GM12878 (cell line): Measurements from ENCODE around the gene CNKSR3. TPM values are rescaled to one million over a fixed set of nuclear protein-coding genes. Genes with fewer than 3 reads are reported as not detected.

Source experiments
- ATAC-seq: fragments of 200-7000 bp; cut with Tn5 transposase; 3 replicates; pipeline ENCODE4 v1.9.1; 2020; ENCODE audit warnings: mild to moderate bottlenecking, moderate library complexity
- BruUV-seq: library from RNA; stranded (reverse); fragments of 400-500 nt; replicated peaks from 2 replicates; lab custom pipeline; 2021; lab: Mats Ljungman, UMichigan
- CTCF ChIA-PET: fragments of 300-600 bp; sonication (Branson Sonifier 250); formaldehyde crosslinking; extraction: SDS; loops from one replicate; lab custom pipeline; 2021; ENCODE audit warnings: inconsistent platforms; lab: Yijun Ruan, JAX
- POLR2A ChIA-PET: fragments of 350-600 bp; formaldehyde crosslinking; extraction: SDS; loops from one replicate; lab custom pipeline; 2021; ENCODE audit warnings: inconsistent platforms; lab: Charles Lee
- RAD21 ChIA-PET: fragments of 300-600 bp; sonication (Branson Sonifier 250); formaldehyde crosslinking; loops from one replicate; lab custom pipeline; 2023; ENCODE audit warnings: antibody characterized with exemption; ENCODE audit not compliant: unreplicated experiment; lab: Charles Lee
- SMC1A ChIA-PET: fragments of 300-600 bp; sonication (Branson Sonifier 250); formaldehyde crosslinking; loops from one replicate; lab custom pipeline; 2023; ENCODE audit not compliant: unreplicated experiment, uncharacterized antibody; lab: Charles Lee
- DNase-seq: peaks from one replicate; pipeline ENCODE4 v3.0.0-alpha.2; 2011; ENCODE audit warnings: low read depth, low spot score
- FAIRE-seq: peaks from 3 replicates; lab custom pipeline; 2011; peaks lifted over from hg19 to GRCh38; lab: Jason Lieb, UNC
- H2AFZ ChIP-seq: 2 replicates; pipeline ENCODE4 v1.6.0; 2011; ENCODE audit warnings: low read depth, low read length, control low read depth; ENCODE audit not compliant: control insufficient read depth
- H3K27ac ChIP-seq: 2 replicates; pipeline ENCODE4 v1.5.1; 2011; ENCODE audit warnings: control low read depth; ENCODE audit not compliant: control insufficient read depth, insufficient read depth
- H3K27me3 ChIP-seq, 2 experiments: replicated peaks in 1 of 2; 2 replicates each; pipeline versions ENCODE4 v1.6.0 to v1.6.1; 2011; ENCODE audit warnings: low read length in 1 of 2; ENCODE audit not compliant: control insufficient read depth in 2 of 2, insufficient read depth in 2 of 2
- H3K36me3 ChIP-seq, 2 experiments: 2 replicates each; pipeline ENCODE4 v1.5.1; 2011; ENCODE audit warnings: low read length in 1 of 2; ENCODE audit not compliant: control insufficient read depth in 2 of 2, insufficient read depth in 2 of 2
- H3K4me1 ChIP-seq: 2 replicates; pipeline ENCODE4 v1.6.1; 2011; ENCODE audit warnings: mild to moderate bottlenecking, low read length, moderate library complexity, mixed read lengths; ENCODE audit not compliant: control insufficient read depth, insufficient read depth
- H3K4me2 ChIP-seq: 2 replicates; pipeline ENCODE4 v1.6.0; 2011; ENCODE audit warnings: control low read depth; ENCODE audit not compliant: control insufficient read depth, insufficient read depth
- H3K4me3 ChIP-seq: fragments of 200-600 bp; sonication (generic); 2 replicates; pipeline ENCODE4 v1.5.1; 2016
- H3K79me2 ChIP-seq: 2 replicates; pipeline ENCODE4 v1.6.0; 2011; ENCODE audit warnings: low read length; ENCODE audit not compliant: control insufficient read depth, insufficient read depth
- H3K9ac ChIP-seq: 2 replicates; pipeline ENCODE4 v1.8.0; 2011; ENCODE audit warnings: low read length, control low read depth, mixed read lengths; ENCODE audit not compliant: control insufficient read depth, insufficient read depth
- H3K9me3 ChIP-seq: replicated peaks from 3 replicates; pipeline ENCODE4 v1.5.1; 2011; ENCODE audit warnings: mild to moderate bottlenecking, low read length; ENCODE audit not compliant: control insufficient read depth, insufficient read depth
- H4K20me1 ChIP-seq: 2 replicates; pipeline ENCODE4 v1.6.0; 2011; ENCODE audit not compliant: control insufficient read depth, insufficient read depth
- BCL11A ChIP-seq: IDR thresholded peaks from 2 replicates; pipeline ENCODE4 v1.6.1; 2011; ENCODE audit warnings: low read depth, low read length
- BMI1 ChIP-seq: fragments of 450-650 bp; IDR thresholded peaks from 2 replicates; pipeline ENCODE4 v1.6.1; 2016; ENCODE audit warnings: mild to moderate bottlenecking, moderate library complexity, borderline replicate concordance
- CBX3 ChIP-seq: fragments of 200-600 bp; sonication (generic); IDR thresholded peaks from 2 replicates; pipeline ENCODE4 v1.6.1; 2016; ENCODE audit warnings: low read depth, borderline replicate concordance
- MTA3 ChIP-seq: IDR thresholded peaks from 2 replicates; pipeline ENCODE4 v1.6.1; 2012; ENCODE audit warnings: low read length, inconsistent platforms, borderline replicate concordance
- RB1 ChIP-seq: fragments of 450-650 bp; formaldehyde crosslinking; IDR thresholded peaks from 2 replicates; pipeline ENCODE4 v1.6.1; 2017; ENCODE audit warnings: mild to moderate bottlenecking, borderline replicate concordance
- SMAD5 ChIP-seq: IDR thresholded peaks from 2 replicates; pipeline ENCODE4 v1.6.1; 2016; ENCODE audit warnings: antibody characterized with exemption, low read depth
- SMC3 ChIP-seq: IDR thresholded peaks from 2 replicates; pipeline ENCODE4 v1.6.1; 2011; ENCODE audit warnings: low read length, improper control_type of control experiment, borderline replicate concordance
- SREBF1 ChIP-seq: IDR thresholded peaks from 2 replicates; pipeline ENCODE4 v1.6.1; 2012; ENCODE audit warnings: mild to moderate bottlenecking, low read length
- TCF7 ChIP-seq: IDR thresholded peaks from 2 replicates; pipeline ENCODE4 v1.6.1; 2014; ENCODE audit warnings: antibody characterized with exemption, borderline replicate concordance
- ZNF207 ChIP-seq: fragments of 450-650 bp; IDR thresholded peaks from 2 replicates; pipeline ENCODE4 v1.6.1; 2014; ENCODE audit warnings: antibody characterized with exemption, mild to moderate bottlenecking, borderline replicate concordance
- ZNF274 ChIP-seq: IDR thresholded peaks from one replicate; pipeline ENCODE4 v1.8.0; 2011; ENCODE audit not compliant: insufficient read length, insufficient read depth
- ZZZ3 ChIP-seq: IDR thresholded peaks from 2 replicates; pipeline ENCODE4 v1.6.1; 2011; ENCODE audit warnings: low read depth; ENCODE audit not compliant: control insufficient read depth, insufficient read length
- WGBS: methylation state at CpG from one replicate; pipeline ENCODE4 v1.1.6; 2016; ENCODE audit warnings: low lambda C conversion rate; ENCODE audit not compliant: insufficient replicate concordance, insufficient coverage; ENCODE audit errors: missing lambda C conversion rate; 5-methylcytosine and 5-hydroxymethylcytosine counted together
- in situ Hi-C: fragments of 300-500 bp; cut with MboI; formaldehyde crosslinking; loops from 9 replicates; pipeline ENCODE4 v1.14.3; 2018; ENCODE audit warnings: mixed read lengths
- intact Hi-C: fragments of 100-400 bp; cut with micrococcal nuclease; formaldehyde crosslinking; loops from one replicate; pipeline ENCODE4 v1.14.2; 2022; ENCODE audit not compliant: unreplicated experiment
- polyA plus RNA-seq, 11 experiments: library from polyadenylated mRNA; depleted of rRNA in 4 of 11; unstranded in 6 of 11; stranded (reverse) in 5 of 11; fragments of >200 nt; fragmentation: Nextera tagmentation in 4 of 11; fragmentation: Illumina TruSeq in 1 of 11; extraction: Ambion mirVana in 4 of 11; extraction: Trizol in 1 of 11; gene quantifications; 1 replicate in 1 of 11; 2 replicates in 10 of 11; pipeline versions ENCODE4 v1.2.1 to v1.2.3, GENCODE V29; 2011 to 2016; ENCODE audit warnings: inconsistent platforms in 2 of 11, missing spikeins in 2 of 11, low read depth in 1 of 11
- total RNA-seq, 4 experiments: library from RNA; depleted of rRNA in 3 of 4; stranded (reverse); fragments of >200 nt in 3 of 4; fragmentation: Illumina TruSeq in 1 of 4; extraction: Trizol in 1 of 4; gene quantifications; 2 replicates each; pipeline versions ENCODE4 v1.2.1 to v1.2.3, GENCODE V29; 2013 to 2021

Gene CNKSR3
- total and polyA plus RNA-seq, 10 of the 15 experiments (the other 5 are each of a cell fraction or from before 2014, with no cell fraction given), result under 0.01 to 0.48 (median 0.12) TPM; not detected in 2

DNA sequence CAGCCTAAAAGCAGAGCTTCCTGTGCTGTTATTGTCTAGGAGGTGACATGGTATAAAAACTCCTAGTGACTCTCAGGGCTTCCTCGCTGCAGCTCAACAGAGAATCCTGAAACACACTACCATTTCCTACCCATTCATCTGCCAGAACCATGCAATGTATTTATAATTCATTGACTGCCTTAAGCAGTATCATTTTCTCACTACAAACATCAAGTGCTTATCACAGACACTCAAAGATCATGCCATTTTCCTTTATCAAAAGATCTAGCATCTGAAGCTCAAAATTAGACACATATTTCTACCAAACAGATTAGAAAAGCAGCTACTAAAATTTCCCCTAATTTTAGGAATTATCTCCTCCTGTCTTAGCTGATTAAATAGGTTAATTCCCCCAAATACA is 83.5 kb downstream of the CNKSR3 start:
- intact Hi-C loops, result no loop called here
- Histone ChIP-seq H3K9me3 (no peaks in the 10 kb centered on the region), H3K27ac (no peak overlapping the region), H3K9ac (no peak overlapping the region), H3K4me3 (no peak overlapping the region), H2AFZ (no peak overlapping the region), H3K4me1 (no peaks in the 10 kb centered on the region), H3K79me2 (no peaks in the 10 kb centered on the region), H3K4me2 (no peak overlapping the region), H4K20me1 (no peaks in the 10 kb centered on the region), H3K27me3 (no peaks in the 10 kb centered on the region; a peak in 1 of 4 replicates), H3K36me3 (no peaks in the 10 kb centered on the region)
- in situ Hi-C loops, result no loop called here
- SMC1A ChIA-PET, result interaction anchor here (1.4 kb wide), 1 partner anchor 18 kb away, joined by 5 read pairs; no protein-coding TSS in a partner anchor
- no peak for FAIRE-seq
- POLR2A ChIA-PET, result no interaction called here
- CTCF ChIA-PET, result no interaction called here
- no TSS peak for BruUV-seq
- RAD21 ChIA-PET, result no interaction called here
- 0% methylated on average over 1 of the region's 1 CpG for WGBS
- DNase-seq, result no peak
- ATAC-seq, result no peak
- TF ChIP-seq ZNF274 (no peak), SMC3 (no peak), BCL11A (no peak), ZNF207 (no peak), SREBF1 (no peak), RB1 (no peak), CBX3 (no peak), BMI1 (no peak), MTA3 (no peak), SMAD5 (no peak), TCF7 (no peak), ZZZ3 (no peak)
